NCI-H1436 (cell line): ENCODE measurements around the gene KRTAP5-4.
A peak's percentile ranks its signal among the peaks of the same experiment; 100 is the strongest.
"Not testable (repeated sequence)": the region's sequence is repeated elsewhere in the genome, so short reads cannot be mapped to it uniquely, and the experiment has no call there.

Source experiments
- DNase-seq: peaks from one replicate; lab custom pipeline; 2025; lab: John Stamatoyannopoulos, UW

The KRTAP5-4 gene

DNA sequence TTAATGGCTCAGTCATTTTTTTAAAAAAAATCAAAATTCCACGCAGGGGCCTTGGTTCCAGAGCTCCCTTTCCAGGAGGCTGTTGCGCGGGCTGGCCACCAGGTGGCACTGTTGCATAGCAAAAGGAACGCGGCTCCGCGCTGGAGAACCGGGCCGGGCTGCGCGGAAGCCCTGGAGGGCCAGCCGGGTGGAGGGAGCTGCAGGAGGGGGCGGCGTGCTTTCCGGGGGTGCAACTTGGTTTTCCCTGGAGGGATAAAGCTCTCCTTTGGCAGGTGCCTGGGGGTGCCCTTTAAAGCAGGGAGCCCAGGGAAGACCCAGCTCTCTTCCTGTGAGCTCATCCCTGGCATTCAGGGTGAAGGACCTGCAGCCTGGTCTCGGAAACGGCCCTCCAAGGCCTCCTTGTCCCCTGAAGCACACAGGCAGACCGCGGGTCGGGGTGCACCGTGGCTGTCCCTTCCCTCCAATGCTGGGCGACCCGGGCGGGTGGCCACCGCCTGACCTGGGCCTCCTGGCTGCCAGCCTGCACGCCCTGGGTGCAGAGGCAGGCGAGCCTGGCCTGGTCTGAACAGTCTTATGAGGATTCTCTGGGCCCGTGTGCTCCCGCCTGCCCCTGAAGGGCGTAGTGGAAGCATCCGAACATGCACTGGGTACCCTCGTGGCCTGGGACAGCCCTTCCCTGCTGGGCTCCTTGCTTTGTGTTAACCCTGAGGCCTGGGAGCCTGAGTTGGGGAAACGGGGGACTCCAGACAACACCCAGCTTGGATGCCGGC, 31.0 kb upstream of the KRTAP5-4 start:
- DNase-seq: peak; percentile 32

DNA sequence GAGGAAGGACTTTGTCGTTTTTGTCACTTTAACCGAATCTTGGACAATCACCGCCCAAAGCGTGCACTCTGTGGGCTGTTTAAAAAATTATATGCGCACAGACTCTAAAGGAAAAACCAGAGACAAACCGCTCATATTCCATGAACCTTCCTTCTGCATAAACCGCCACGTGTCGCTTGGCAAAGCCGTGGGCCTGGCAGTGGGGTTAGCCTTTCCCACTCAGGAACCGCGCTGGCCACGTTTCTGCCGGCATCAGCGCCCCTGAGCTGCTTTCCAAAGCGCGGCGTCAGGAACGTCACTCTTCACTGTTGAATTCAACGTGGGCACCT, 30.5 kb upstream of the KRTAP5-4 start:
- no peak for DNase-seq

DNA sequence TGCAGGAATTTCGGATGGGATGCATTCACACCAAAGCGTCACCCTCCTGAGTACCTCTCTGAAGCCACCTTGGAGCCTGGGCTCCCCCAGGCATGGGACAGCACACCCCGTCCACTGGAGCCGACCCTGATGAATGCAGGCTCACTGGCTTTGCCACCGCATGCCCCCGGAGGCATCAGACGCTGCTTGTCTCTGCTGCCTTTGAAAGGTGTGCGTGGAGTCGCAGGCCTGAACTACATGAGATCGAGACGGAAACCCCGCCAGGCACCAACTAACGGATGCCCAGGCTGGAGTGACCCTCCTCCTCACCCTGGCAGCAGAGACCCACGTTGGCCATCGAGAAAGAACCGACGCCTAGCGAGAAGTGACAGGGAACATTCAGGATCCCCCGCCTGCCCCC, 30.1 kb upstream of the KRTAP5-4 start:
- DNase-seq: no peak

DNA sequence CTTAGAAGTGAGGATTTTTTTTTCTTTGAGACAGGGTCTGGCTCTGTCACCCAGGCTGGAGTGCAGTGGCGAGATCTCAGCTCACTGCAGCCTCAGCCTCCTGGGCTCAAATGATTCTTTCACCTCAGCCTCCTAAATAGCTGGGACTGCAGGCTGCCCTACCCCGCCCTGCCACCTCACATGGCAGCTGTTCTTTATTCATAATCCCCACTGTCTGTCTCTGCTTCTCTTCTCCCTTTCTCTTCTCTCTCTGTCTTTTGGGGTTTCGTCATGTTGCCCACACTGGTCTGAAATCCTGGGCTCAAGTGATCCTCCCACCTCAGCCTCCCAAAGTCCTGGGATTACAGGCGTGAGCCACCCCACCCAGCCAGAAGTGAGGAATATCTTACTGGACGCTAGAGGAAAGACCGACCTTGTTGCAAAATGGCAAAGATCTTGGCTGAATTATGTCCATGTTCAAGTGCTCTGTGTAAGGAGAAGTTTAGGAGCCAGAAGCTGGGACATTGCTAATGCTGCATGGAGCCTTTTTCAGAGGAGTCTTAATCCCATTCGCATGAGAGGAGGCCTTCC, 29.6 kb upstream of the KRTAP5-4 start:
- no peak for DNase-seq

DNA sequence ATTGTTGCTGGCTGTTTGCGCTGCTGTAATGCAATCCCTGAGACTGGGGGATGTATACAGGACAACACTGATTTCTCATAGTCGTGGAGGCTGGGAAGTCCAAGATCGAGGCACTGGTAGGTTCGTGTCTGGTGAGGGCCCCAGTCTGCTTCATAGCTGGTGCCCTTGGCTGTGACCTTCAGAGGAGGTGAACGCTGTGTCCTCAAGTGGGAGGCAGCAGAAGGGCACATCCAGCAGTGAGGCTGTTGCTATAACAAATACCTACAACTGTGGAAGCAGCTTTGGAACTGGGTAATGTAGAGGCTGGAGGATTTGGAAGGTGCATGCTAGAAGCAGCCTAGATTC, 29.0 kb upstream of the KRTAP5-4 start:
- no peak for DNase-seq

DNA sequence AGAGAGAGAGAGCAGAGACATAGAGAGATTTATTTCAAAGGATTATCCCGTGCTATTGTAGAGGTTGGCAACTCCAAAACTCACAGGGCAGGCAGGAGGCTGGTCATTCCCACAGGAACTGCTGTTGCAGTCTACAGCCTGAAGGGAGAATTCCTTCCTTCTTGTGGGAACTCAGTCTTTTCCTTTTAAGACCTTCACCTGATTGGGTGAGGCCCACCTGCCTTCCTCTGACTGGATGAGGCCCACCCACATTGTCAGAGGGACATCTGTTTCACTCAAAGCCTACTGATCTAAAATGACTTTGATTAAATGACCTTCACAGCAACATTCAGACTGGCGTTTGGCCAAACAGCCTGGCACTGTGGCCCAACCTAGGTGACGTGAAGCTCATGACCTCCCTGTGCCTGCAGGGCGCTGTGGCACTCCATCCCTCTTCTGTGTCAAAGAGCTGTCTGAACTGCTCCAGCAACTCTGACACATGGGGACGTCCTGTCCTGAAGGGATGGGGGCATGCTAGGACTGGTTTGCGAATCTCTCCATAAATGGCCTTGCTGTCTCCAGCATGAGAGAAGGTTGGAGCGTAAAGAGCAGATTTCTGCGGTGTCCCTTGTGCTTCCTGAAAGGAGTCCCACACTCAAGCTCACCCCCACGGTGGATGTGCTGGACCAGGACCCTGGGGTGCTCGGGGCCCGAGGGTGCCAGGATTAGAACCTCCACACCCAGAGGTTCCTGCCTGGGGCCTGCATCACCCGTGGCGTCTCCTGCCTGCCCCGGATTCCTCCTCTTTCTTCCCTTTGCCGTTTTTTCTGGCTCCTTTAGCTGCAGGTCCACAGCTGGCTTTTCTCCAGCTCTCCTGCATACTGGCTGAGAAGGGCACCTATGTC, 28.3 kb upstream of the KRTAP5-4 start:
- DNase-seq: no peak

DNA sequence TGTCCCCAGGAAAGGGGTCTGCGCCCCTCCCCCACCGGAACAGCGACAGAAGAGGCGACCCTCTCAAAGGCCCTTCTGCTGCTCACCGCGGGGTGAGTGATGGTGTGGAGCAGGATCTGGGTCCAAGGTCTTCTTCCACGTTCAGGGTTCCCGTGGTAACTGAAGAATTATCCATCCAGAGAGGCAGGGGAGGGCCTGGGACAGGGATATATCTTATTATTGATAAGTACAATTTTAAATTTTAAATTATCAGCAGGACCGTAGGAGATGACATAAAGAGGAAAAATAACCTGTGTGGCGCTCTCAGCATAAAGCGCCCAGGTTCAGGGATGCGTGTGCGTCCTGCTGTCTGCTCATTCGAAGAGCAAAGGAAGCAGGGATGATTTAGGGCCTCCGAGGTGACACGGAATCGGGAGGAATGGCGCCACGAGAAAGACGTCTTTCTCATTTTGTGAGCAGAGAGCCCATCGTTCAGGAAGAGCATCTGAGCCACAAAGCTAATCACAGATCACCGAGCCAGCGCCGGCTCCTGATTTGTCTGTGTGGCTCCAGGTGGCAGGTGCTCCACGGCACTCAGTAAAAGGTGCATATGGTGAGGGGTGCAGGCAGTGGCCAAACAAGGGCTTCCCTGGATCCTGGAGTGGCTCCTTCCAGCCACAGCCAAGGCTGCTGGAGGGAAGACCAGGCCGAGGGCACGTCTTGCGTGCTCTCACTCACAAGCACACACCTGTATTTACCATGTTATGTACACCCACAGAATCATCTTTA, 26.9 kb upstream of the KRTAP5-4 start:
- no peak for DNase-seq

DNA sequence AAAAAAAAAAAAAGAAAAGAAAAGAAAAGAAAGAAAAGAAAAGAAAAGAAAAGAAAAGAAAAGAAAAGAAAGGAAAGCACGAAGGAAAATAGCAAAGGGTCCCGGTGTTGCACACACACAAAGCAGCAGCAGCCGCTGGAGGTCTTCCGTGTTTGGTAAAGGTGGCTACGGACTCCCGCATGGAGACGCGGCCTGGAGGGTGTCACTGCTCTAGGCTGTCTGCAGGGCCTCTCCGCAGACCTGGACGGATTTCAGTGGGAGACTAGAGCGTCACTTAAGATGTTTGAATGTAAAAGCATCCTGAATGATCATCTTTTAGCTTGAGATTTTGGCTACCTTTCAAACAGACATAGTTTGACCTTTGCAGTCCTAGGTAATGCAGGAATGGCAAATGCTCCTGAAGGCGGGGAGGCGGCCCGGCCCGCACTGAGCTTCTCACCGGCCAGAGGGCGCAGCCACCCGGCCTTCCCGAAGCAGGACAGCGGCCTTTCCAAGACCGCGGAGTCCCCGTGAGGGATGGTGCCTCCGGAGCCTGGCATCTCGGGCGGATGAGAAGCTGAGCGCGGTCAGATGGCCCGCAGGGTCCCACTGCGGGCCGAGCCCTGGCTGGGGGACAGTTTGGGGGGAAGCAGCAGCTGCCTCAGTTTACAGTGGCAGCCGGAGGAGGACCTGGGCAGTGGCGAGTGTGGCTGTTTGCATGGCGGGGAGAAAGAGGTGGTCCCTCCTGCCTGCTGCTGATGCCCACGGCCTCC, 26.1 kb upstream of the KRTAP5-4 start:
- DNase-seq: no peak

DNA sequence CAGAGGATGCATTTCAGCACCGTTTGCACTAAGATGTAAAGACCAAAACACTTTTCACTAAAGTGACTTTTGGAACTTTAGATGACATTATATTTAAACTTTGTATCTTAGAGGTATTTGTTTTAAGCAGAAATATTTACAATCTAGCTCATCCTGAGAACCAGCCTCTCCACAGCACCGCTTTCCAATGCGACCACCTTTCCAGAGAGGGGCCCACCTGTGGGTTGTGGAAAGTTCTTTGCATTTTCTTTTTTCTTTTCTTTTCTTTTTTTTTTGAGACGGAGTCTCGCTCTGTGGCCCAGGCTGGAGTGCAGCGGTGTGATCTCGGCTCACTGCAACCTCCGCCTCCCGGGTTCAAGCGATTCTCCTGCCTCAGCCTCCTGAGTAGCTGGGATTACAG, 24.6 kb upstream of the KRTAP5-4 start:
- not testable (repeated sequence) for DNase-seq

DNA sequence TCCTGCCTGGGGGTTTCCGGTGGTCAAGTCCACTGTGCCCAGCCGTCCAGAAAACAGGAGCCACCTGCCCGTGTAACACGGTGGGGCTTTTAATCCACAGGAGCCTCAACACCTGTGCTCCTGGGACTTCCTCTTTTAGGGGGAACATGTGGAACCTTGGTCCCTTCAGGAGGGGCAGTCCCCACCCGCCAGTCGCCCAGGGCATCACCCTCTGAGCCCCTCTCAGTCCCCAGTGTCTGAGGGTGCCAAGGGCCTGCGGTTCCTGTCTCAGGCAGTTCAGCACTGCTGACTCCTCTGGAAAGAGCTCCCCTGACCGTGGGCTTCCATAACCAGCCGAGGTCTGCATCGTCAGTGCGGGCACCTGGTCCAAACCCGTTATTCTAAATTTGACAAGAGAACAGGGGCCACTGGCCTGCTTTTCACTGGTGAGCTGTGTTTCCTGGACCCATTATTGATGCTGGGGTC, 23.5 kb upstream of the KRTAP5-4 start:
- no peak for DNase-seq

DNA sequence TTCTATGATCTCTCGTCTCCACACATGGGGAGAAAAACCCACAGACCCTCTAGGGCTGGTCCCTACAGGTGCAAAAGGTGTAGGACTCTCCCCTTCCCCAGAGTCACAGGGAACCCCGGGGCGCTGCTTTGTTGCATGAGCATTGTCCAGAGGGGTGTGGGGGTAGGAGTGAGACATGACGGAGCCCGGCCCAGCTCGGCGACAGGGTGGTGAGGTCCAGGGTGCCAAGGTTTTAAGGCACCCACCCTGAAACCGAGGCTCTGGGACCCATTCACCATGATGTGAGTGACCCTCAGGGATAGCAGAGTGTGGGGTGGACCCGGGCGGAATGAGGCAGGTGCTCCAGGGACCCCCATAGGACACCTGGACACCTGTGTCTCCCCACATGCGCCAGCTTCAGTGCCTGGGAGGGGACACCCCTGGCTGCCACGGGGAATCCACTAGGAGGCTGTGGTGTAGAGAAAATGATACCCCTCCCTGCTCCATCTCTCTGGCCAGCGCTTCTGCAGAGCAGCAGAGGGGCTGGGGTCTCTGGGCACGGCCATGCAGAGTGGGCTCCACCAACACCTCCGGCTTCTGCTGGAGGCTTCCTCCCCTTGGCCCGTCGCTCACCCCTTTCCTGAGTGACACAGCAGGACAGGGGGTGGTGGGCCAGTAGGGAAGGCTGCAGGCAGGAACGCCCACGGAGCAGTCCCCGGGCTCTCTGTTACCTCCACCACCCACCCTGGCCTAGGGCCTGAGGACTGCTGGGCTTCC, 22.8 kb upstream of the KRTAP5-4 start:
- DNase-seq: no peak

DNA sequence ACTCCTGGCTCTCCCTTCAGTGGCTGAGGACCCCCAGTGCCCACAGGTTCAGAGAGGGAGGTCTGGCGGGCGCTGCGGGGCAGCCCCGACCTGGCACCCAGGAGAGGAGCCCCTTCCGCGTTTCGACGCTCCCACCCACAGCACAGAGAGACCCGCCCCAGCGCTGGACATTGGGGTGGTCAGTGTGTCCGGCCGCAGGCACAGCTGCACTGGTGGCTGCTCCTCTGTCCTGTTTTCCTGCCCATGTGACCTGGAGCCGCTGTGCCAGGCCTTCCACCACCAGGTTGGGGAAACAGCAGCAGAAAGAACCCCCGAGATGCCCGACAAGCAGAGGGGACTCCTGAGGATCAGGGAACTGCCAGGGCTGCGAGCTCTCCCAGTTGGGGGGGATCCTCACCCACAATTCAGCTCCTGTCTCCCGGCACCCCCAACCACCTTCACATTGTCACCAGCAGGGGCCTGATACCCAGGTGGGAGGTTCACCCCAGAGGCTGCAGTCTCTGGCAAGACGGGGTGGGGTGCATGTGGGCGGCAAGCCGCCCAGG, 21.3 kb upstream of the KRTAP5-4 start:
- no peak for DNase-seq

DNA sequence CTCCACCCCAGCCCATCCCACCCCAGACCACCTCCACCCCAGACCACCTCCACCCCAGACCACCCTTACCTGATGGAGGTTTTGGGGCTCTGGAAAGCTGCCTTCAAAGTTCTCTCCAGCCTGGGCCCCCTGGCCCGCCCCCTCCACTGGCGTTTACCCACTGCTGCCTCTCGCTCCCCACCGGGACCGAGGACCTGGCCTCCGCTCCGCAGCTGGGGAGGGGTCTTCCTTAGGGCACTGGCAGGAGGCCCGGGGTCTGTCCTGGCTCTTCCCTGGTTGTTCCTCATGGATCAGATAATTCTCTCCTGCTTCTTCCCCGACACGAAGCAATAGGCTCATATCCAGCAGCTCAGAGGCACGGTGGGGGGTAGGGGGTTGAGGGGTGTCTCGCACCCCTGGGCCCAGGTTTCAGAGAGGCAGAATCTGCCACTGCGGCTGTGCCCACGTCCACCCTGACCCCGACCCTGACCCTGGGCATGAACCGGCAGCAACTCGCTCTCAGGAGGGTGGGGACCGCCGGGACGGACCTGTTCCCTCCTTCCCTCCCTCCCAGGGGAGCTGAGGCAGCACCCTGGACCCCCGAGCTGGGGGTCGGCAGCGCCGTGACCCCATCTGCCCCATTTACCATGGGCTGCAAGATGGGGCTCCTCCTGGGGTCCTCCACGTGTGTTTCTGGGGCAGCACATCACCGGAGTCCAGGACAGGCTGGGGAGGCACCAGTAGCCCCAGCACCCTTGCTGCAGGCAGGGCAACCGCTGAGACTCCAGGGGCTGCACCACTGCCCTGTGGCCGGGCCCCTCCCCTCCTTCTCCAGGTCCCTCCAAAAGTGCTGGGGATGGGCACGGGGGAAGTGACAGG, 20.6 kb upstream of the KRTAP5-4 start:
- no peak for DNase-seq

DNA sequence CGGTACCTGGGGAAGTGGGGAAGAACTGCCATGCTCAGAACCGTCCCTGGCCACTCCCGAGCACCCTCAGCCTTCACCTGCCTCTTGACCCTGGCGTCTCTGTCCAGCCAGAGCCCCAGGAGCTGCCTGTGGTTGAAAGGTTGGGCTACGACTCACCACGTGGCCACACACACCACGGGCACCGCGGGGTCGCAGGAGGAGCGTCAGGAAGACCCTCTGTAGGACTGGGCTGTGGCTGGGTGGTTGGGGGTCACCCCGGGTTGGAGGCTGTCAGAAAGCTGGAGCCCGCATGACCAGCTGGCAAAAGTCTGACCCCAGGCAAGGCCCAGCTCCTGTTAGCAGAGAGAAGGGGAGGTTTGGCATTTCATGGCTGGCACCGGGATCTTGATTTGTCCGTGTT, 19.2 kb upstream of the KRTAP5-4 start:
- no peak for DNase-seq

DNA sequence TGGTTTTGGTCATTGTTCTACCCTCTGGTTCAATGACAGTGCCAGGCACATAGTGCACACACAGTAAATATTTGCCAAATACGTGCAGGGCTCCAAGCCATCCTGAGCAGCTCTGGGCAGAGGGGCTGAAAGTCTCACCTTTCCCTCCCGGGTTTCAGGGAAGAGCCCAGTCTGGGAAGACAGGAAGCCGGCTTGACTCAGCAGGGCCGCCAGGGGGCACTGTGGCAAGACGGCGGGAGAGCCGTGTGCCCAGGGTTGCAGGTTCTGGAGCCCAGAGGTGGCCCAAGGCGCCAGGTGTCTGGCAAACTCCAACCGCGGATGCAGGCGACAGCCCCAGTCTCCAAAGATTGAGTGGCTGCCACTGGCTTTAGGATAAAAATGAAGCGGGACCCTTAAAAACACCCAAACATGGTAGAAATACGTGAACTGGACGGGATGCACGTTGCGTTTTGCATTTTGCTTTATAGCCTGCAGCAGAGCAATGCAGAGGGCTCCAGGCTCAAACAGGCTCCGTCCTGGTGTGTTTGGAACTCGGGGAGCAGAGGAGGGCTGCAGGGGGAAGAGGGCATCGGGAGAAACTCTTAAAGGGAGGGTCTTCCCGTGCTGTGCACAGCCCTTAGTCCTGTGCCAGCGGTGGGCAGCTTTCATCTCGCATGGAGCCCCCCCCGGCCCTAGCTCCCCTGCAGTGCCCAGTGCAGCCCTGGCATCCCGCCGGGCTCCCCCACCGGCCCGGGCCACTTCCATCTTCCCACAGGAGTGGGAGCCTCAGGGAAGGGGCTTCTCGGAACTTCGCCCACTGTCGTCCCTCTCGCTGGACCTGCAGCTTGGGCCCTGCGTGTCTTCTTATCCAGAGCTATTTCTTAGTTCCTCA, 18.4 kb upstream of the KRTAP5-4 start:
- peak; percentile 60 for DNase-seq

DNA sequence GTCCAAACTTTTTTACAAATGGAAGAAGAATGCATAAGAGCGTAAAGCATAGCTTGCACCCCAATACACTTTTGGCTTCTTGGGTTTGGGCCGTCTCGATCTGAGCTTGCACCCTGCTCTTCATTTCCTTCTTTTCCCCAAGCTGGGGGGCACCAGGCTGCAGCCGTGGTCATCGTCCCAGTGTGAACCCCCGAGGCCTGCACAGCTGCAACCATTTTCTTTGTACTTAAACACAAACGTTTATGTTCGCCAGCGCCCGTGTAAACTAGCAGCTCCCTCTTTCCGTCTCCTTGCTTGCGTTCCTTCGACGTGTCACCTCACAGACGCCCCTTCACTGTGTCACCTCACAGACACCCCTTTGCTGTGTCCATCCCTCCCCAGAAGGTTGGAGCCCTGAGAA, 17.7 kb upstream of the KRTAP5-4 start:
- no peak for DNase-seq

DNA sequence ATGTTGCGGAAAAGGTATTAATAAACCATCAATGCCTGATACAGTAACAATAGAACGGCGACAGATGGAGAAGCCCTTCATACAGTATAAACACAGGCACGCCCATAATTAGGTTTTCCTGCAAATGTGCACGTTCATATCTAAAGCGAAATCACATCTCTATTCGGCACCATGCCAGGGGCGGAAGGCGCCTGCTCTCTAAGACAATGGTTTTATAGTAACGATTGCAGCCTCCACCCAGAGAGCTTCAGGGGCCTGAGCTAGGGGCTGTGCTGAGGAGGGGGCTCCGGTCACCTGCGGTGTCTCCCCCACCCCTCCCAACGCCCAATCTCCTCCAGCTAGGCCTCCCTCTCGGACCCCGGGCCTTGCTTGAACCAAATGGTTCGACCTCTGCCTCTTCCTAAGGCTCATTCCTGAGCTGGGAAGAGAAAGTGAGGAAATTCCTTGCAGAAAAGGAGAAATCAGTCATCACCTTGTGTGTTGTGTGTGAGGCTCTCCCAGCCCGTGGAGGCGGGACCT, 17.2 kb upstream of the KRTAP5-4 start:
- DNase-seq: peak; percentile 84

DNA sequence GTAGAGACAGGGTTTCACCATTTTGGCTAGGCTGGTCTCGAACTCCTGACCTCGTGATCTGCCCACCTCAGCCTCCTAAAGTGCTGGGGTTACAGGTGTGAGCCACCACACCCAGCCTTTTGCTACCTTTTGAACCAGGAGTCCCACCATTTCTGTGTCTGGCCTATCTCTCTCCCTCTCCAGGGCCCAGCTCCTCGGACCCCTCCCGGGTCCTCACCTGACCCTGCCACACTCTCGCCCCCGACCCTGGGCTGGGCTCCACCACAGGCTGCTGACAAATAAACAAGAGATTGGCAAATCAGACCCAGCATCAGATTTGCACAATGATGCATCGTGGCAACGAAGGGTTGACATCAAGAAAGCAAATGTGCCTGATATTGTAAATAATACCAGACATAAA, 16.4 kb upstream of the KRTAP5-4 start:
- no peak for DNase-seq
